Measurements from ENCODE around the gene LAMB1. TPM values are rescaled to one million over a fixed set of nuclear protein-coding genes. Genes with fewer than 3 reads are reported as not detected.

Gene LAMB1
- total RNA-seq, 6 experiments from 2014 or later = 112 to 134 (median 123) TPM

DNA sequence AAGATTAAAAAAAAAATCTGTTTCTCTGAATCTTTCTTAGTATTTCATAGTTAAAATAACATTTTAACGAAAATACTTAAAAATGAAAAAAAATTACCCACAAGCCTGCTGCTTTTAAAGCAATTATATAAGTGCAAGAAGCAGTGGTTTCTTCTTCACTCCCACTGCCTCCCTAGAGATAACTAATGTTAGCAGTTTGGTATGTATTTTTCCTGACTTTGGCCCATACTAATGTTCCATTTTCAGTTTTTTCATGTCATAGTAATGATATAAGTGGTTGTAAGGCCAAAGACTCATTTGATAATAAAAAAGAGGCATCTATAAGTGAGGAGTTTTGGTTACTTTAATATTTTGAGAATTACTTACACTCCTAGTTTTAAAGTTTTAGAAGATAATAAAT is 24.3 kb upstream of the LAMB1 start:
- Mint-ChIP-seq H3K4me1 (ENCODE audit: low read depth) (peaks cover 50% of the 10 kb centered on the region), H3K9me3 (no peaks in the 10 kb centered on the region), H3K4me3 (no peak overlapping the region), H3K36me3 (ENCODE audit: low read depth) (no peaks in the 10 kb centered on the region), H3K27me3 (ENCODE audit: insufficient read depth) (no peaks in the 10 kb centered on the region), H3K27ac (no peak overlapping the region)
- TF ChIP-seq CTCF (IDR thresholded peaks at IDR 0.05) = no peak
- no peak for DNase-seq

GRCh38 chr7:108026647-108027046 is 23.7 kb upstream of the LAMB1 start:
- no peak for DNase-seq
- no peaks in the 10 kb centered on the region for H3K36me3 Mint-ChIP-seq (ENCODE audit: low read depth)
- no peak overlapping the region for H3K4me3 Mint-ChIP-seq
- H3K9me3 Mint-ChIP-seq = no peaks in the 10 kb centered on the region
- no peaks in the 10 kb centered on the region for H3K27me3 Mint-ChIP-seq (ENCODE audit: insufficient read depth)
- peaks cover 52% of the 10 kb centered on the region for H3K4me1 Mint-ChIP-seq (ENCODE audit: low read depth)
- no peak for TF ChIP-seq CTCF (IDR thresholded peaks at IDR 0.05)
- no peak overlapping the region for H3K27ac Mint-ChIP-seq

DNA sequence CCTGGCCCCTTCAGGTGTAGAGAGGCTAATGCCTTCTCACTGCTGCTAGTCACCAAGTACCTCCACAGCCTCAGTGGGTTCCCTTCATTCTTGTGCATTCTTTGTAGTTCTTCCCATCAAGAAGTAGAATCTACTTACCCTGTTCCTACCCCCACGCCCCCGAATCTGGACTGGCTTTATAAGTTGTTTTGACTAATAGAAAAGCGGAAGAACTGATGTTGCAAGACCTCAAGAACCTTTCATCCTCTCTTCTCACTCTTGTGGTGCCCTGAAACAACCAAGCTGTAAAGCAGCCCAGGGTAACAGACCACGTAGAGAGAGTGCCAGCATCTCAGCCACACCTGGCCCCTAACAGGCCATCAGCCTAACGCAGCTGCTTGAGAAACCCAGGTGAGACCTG is 23.2 kb upstream of the LAMB1 start:
- no peaks in the 10 kb centered on the region for H3K36me3 Mint-ChIP-seq (ENCODE audit: low read depth)
- H3K4me1 Mint-ChIP-seq (ENCODE audit: low read depth) = peaks cover 47% of the 10 kb centered on the region
- no peak overlapping the region for H3K4me3 Mint-ChIP-seq
- H3K9me3 Mint-ChIP-seq = no peaks in the 10 kb centered on the region
- no peak for TF ChIP-seq CTCF (IDR thresholded peaks at IDR 0.05)
- no peak overlapping the region for H3K27ac Mint-ChIP-seq
- no peak for DNase-seq
- no peaks in the 10 kb centered on the region for H3K27me3 Mint-ChIP-seq (ENCODE audit: insufficient read depth)

DNA sequence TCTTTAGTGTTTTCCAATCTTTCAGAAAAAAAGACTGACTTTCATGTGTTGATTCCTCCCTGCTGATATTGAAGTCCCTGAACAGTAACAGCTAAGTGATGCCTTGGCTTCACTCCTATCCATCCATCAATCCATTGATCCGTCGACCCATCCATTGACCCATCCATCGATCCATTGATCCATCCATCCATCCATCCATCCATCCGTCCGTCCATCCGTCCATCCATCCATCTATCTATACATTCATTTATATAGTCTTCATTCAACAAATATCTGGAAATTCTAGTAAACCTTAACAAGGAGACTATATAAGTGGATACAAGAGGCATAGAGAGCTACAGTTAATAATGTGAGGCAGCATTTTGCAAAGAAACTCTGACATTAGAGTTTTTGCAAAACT is 21.6 kb upstream of the LAMB1 start:
- no peaks in the 10 kb centered on the region for H3K36me3 Mint-ChIP-seq (ENCODE audit: low read depth)
- no peak overlapping the region for H3K4me3 Mint-ChIP-seq
- TF ChIP-seq CTCF (IDR thresholded peaks at IDR 0.05) = no peak
- no peaks in the 10 kb centered on the region for H3K9me3 Mint-ChIP-seq
- H3K4me1 Mint-ChIP-seq (ENCODE audit: low read depth) = peaks cover 31% of the 10 kb centered on the region
- DNase-seq = no peak
- H3K27ac Mint-ChIP-seq = no peak overlapping the region
- H3K27me3 Mint-ChIP-seq (ENCODE audit: insufficient read depth) = no peaks in the 10 kb centered on the region

DNA sequence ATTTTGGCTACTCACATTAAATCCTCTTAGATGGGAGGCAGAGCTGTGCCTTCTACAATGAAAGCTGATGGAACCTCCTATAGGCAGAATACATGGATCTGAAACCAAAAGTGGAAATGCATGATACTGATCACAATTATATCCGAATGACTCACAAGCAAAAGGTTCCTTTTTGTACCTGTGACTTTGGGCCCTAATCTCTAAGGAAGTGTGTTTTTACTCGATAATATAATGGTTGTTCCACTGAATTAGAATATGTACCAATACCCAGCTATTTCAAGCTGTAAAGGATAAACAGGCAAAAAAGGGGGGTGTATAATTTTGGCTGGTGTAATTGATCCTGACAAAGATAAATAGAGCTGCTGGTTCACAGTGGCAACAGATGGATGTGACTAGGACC is 17.6 kb upstream of the LAMB1 start:
- no peak overlapping the region for H3K4me3 Mint-ChIP-seq
- no peak for DNase-seq
- no peak for TF ChIP-seq CTCF (IDR thresholded peaks at IDR 0.05)
- no peaks in the 10 kb centered on the region for H3K9me3 Mint-ChIP-seq
- H3K4me1 Mint-ChIP-seq (ENCODE audit: low read depth) = peaks cover 35% of the 10 kb centered on the region
- H3K27me3 Mint-ChIP-seq (ENCODE audit: insufficient read depth) = no peaks in the 10 kb centered on the region
- H3K36me3 Mint-ChIP-seq (ENCODE audit: low read depth) = no peaks in the 10 kb centered on the region
- H3K27ac Mint-ChIP-seq = no peak overlapping the region

DNA sequence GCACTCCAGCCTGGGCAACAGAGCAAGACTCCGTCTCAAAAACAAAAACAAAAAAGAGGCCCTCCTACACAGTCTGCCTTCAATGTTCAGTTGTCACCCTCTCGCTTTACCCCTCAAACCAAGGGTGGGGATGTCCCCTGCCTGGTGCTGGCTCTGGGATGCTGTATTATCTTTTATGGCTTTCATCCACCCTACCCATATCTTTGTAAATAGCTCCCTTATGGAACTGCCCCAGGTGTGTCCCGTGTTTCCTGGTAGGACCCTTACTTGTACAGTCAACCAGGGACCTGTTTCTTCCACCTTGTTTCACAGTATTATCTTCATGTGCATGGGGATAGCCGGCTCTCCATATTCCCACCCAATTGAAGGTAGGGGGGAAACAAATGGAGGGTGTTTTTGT is 15.7 kb upstream of the LAMB1 start:
- Mint-ChIP-seq H3K4me1 (ENCODE audit: low read depth) (peaks cover 54% of the 10 kb centered on the region), H3K36me3 (ENCODE audit: low read depth) (no peaks in the 10 kb centered on the region)

More for the DNA sequence above, 15.7 kb upstream of the LAMB1 start:
- no peak for DNase-seq
- Mint-ChIP-seq H3K4me3 (no peak overlapping the region), H3K27me3 (ENCODE audit: insufficient read depth) (no peaks in the 10 kb centered on the region), H3K27ac (no peak overlapping the region), H3K9me3 (no peaks in the 10 kb centered on the region)
- TF ChIP-seq CTCF (IDR thresholded peaks at IDR 0.05) = no peak

Data from HFFc6 (cell line).